Stimulated activated CD8-positive, alpha-beta memory T cell treated with anti-CD3 and anti-CD28 coated beads, Interleukin-4, amount 100 ng/mL, for 24 hours (primary cell): ENCODE measurements around the gene SLC5A10.
"Not testable (repeated sequence)": the region's sequence is repeated elsewhere in the genome, so short reads cannot be mapped to it uniquely, and the experiment has no call there.

ENCODE experiments used
- DNase-seq: peaks from one replicate; pipeline ENCODE4 v3.0.0-alpha.2; 2020; ENCODE audit warnings: low read depth

The SLC5A10 gene

DNA sequence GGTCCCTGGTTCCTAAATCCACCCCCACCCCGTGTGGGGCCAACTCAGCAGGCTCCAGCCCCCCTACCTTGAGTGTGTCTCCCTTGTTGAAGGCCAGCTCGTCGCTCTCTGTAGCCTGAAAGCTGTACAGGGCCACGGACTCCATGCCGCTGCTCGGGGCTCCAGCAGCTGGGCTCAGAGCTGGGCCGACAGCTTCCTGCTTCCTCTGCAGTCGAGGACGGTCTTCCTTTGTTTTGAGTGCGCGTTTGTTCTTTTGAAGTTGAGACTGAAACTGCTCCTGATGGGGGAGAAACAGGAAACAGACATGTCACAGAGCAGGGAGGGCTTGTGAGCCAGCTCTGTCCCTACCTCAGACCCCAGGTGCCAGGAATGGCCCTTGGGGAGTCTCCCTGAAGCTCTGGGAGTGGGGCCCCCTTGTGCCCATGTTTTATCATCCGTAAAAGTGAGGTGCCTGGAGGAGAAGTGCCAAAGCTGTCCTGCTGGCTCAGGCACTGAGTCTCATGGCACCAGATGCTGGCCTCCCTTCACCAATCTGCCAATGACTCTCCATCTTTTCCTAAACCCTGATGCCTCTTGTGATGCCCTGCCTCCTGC lies 94.9 kb downstream of the SLC5A10 start, which contains the start of gene GRAP:
Gene GRAP, minus strand, starts transcription at position 176 of the 594 bp plus-strand sequence. Its CDS starts 31 bp downstream, at position 145.
- not testable (repeated sequence) for DNase-seq

DNA sequence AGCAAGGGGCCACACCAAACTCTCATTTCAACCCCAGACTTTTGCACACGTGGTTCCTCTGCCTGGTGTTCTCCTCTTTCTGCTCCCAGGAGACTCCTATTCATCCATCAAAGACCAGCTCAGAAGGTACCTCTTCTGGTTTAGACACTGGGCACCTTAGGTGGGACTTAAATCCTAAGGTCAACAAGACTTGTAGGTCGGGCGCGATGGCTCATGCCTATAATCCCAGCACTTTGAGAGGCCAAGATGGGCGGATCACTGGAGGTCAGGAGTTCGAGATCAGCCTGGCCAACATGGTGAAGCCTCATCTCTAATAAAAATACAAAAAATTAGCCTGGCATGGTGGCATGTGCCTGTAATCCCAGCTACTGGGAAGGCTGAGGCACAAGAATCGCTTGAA lies 95.5 kb downstream of the SLC5A10 start:
- DNase-seq: not testable (repeated sequence)

DNA sequence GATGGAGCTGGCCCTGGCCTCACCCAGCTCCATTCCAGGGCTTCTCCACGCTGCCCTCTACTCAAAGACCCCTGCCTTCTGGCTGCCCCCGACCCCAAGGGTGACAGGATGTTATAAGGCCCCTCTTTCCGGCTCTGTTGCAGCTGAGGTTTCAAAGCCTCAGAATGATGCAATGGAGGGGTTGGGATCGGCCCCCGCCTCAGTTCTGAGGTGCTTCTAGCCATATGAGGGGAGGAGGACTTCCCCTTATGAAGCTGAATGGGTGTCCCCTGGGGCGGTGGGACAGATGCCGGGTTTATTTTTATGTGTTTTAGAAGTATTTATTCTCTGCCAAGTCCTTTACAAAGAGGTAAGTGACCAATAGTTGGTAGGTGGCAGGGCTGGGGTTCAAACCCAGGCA lies 96.9 kb downstream of the SLC5A10 start:
- not testable (repeated sequence) for DNase-seq

DNA sequence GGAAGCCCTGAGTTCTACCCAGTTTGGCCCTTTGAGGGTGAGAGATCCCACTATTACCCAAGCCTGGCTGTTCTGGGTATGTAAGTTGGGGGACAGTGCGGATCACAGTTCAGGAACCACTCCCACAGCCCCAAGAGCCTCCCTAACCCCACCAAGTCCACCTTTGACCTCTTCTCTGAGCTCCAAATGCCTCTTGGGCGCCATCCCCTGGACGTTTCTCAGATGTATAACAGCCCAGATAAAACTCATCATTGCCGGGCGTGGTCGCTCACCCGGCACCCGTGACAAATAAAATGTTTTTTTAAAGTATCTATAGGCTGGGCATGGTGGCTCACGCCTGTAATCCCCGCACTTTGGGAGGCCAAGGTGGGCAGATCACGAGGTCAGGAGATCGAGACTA lies 103.5 kb downstream of the SLC5A10 start:
- DNase-seq: not testable (repeated sequence)

DNA sequence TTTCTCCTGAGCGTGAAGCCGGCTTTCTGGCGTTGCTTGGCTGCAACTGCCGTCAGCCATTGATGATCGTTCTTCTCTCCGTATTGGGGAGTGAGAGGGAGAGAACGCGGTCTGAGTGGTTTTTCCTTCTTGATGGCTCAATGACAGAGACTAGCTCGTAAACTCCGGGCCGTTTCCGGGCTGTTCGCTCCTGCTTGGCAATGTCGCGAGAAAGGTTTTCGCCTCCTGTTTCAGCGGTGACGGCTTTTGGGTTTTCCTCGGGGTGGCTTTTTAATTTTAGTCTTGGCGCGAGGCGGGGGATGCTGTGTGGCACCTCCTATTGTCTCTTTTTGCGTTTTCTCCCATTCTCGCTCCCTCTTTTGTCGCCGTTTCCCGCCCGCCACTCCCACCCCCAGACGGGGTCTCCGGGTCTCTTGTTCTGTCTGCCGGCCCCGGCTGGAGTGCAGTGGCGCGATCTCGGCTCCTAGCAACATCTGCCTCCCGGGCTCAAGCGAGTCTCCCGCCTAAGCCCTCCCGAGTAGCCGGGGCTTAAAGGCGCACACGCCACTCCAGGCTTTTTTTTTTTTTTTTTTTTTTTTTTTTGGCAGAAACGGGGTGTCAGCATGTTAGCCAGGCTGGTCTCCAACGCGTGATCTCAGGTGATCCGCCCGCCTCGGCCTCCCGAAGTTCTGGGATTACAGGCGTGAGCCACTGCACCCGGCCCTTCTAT lies 110.2 kb downstream of the SLC5A10 start:
- DNase-seq: peak; percentile 83

DNA sequence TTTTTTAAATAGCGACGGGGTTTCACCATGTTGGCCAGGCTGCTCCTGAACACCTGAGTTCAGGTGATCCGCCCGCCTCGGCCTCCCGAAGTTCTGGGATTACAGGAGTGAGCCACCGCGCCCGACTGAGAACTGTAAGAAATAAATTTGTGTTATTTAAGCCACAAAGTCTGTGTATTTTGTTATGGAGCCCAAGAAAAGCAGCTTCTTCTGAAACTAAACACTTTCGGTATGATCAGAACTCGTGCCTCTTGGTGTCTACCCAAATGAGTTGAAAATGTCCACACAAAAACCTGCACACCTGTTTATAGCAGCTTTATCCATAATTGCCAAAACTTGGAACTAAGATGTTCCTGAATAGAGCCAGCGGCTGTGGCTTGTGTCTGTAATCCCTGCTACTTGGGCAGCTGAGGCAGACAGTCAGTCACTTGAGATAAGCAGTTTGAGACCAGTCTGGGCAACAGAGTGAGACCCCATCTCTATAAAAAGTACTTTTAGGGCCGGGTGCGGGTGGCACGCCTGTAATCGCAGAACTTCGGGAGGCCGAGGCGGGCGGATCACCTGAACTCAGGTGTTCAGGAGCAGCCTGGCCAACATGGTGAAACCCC lies 110.9 kb downstream of the SLC5A10 start:
- not testable (repeated sequence) for DNase-seq

DNA sequence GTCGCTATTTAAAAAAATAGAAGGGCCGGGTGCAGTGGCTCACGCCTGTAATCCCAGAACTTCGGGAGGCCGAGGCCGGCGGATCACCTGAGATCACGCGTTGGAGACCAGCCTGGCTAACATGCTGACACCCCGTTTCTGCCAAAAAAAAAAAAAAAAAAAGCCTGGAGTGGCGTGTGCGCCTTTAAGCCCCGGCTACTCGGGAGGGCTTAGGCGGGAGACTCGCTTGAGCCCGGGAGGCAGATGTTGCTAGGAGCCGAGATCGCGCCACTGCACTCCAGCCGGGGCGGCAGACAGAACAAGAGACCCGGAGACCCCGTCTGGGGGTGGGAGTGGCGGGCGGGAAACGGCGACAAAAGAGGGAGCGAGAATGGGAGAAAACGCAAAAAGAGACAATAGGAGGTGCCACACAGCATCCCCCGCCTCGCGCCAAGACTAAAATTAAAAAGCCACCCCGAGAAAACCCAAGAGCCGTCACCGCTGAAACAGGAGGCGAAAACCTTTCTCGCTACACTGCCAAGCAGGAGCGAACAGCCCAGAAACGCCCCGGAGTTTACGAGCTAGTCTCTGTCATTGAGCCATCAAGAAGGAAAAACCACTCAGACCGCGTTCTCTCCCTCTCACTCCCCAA lies 111.5 kb downstream of the SLC5A10 start:
- peak; percentile 68 for DNase-seq

DNA sequence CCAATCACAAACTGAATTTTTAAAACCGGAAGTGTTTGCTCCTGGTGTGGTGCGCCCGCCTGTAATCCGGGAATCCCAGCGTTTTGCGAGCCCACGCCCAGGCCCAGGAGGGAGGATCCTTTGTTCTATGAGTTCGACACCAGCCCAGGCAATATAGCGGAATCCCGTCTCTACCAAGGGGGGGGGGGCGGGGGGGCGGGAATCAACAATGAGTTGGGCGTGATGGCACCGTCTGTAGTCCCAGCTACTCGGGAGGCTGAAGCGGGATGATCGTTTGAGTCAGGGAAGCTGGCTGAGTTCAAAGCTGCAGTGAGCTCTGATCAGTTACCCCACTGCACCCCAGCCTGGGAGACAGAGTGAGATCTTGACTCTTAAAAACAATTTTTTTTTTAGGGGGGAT lies 112.4 kb downstream of the SLC5A10 start:
- DNase-seq: not testable (repeated sequence)

DNA sequence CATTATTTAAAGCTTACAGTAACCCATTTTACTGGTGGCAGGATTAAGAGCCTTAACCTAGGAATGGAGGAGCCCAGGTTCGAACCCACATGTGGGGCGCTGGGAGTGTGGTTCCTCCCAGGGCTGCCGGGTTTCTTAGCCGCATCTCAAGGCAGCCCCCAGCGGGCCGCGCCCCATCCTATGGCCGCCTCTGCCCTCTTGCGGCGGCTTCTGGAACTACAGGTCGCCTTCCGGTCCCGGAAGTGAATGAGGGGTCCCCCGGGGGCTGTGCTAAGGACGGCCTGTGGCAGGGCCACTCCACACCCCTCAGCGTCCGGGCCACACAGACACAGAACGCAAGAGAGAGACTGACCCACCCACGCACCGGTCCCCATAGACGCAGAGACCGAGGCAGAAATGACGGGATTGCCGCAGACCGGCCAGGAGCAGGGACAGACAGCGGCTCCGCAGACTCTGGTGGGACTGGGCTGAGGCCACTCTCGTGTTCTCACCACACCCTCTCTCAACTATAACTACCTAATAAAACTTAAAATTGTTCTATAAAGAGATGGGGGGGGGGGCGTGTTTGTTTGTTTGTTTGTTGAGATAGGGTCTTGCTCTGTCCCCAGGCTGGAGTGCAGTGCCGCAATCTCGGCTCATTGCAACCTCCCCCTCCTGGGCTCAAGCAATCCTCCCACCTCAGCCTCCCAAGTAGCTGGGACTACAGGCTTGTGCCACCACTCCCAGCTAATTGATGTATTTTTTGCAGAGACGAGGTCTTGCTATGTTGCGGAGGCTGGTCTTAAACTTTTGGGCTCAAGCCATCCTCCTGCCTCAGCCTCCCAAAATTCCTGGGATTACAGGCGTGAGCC lies 118.6 kb downstream of the SLC5A10 start:
- not testable (repeated sequence) for DNase-seq
